ENCODE results near the gene ATOH8. TPM values are rescaled to one million over a fixed set of nuclear protein-coding genes. Genes with fewer than 3 reads are reported as not detected.

Gene ATOH8
- total and polyA plus RNA-seq, 4 donors: 38.6 to 63.3 (median 50.5) TPM

DNA sequence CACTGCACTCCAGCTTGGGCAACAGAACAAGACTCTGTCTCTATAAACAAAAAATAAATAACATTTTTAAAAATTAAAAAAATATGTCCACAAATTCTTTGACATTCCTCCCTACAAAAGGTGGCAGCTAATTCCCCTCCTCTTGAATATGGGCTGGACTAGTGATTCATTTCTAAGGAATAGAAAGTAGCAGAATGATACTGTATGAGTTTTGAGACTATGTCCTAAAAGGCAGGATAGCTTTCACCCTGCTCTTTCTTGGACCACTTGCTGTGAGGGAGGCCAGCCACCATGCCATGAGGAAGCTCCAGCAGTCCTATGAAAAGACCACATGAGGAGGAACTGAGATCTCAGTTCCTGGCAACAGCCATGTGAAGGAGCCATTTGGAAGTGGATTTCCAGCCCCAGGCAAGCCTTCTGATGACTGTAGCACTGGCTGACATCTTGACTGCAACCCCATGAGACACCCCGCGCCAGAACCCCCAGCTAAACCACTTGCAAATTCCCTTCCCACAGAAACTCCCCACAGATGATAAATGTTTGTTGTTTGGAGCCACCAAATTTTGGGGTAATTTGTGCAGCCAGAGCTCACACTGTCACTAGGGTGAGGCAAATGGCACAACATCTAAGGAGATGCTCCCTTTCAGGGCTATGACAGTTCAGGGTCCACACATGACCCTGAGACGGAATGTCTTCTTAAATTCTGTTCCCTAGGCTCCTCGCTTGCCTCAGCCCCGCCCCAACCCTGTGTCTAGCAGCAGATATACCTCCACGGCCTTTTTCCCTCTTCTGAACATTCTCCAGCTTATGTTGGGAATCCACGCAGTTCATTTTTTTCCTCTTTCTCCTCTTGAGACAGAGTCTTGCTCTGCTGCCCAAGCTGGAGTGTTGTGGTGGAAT is 17.1 kb upstream of the ATOH8 start:
- Histone ChIP-seq H3K4me1 (ENCODE audit: control insufficient read depth in 5 of 5, insufficient read depth in 5 of 5, low read length in 5 of 5) (peaks cover 3 to 58% (median 17%) of the 10 kb centered on the region in 5 donors), H3K27ac (ENCODE audit: low read depth in 1 of 2, low read length in 1 of 2) (peak overlapping the region in 1 of 2 donors; percentile 34), H3K4me3 (no peak overlapping the region), H3K9ac (ENCODE audit: insufficient read depth in 1 of 2, low read length in 2 of 2) (no peak overlapping the region), H3K27me3 (ENCODE audit: control insufficient read depth in 3 of 3, insufficient read depth in 3 of 3, low read length in 2 of 3) (no peaks in the 10 kb centered on the region), H3K36me3 (ENCODE audit: control insufficient read depth in 4 of 4, insufficient read depth in 4 of 4, low read length in 4 of 4) (no peaks in the 10 kb centered on the region), H3K9me3 (ENCODE audit: control insufficient read depth in 4 of 4, insufficient read depth in 3 of 4, low read length in 3 of 4) (no peaks in the 10 kb centered on the region)
- TF ChIP-seq, protein P1, sequence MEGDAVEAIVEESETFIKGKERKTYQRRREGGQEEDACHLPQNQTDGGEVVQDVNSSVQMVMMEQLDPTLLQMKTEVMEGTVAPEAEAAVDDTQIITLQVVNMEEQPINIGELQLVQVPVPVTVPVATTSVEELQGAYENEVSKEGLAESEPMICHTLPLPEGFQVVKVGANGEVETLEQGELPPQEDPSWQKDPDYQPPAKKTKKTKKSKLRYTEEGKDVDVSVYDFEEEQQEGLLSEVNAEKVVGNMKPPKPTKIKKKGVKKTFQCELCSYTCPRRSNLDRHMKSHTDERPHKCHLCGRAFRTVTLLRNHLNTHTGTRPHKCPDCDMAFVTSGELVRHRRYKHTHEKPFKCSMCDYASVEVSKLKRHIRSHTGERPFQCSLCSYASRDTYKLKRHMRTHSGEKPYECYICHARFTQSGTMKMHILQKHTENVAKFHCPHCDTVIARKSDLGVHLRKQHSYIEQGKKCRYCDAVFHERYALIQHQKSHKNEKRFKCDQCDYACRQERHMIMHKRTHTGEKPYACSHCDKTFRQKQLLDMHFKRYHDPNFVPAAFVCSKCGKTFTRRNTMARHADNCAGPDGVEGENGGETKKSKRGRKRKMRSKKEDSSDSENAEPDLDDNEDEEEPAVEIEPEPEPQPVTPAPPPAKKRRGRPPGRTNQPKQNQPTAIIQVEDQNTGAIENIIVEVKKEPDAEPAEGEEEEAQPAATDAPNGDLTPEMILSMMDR (IDR thresholded peaks at IDR 0.05; ENCODE audit: control extremely low read depth, extremely low read depth): no peak
- WGBS, 2 donors: 84 to 96% methylated on average over 7 of the region's 7 CpGs
- DNase-seq (no peak), ATAC-seq (ENCODE audit: insufficient read depth, low FRiP score) (no peak)

GRCh38 chr2:85737481-85737880 is 16.3 kb upstream of the ATOH8 start:
- Histone ChIP-seq H3K4me1 (ENCODE audit: control insufficient read depth in 5 of 5, insufficient read depth in 5 of 5, low read length in 5 of 5) (peaks cover 9 to 63% (median 19%) of the 10 kb centered on the region in 5 donors), H3K36me3 (ENCODE audit: control insufficient read depth in 4 of 4, insufficient read depth in 4 of 4, low read length in 4 of 4) (no peaks in the 10 kb centered on the region), H3K4me3 (no peak overlapping the region), H3K27ac (ENCODE audit: low read depth in 1 of 2, low read length in 1 of 2) (peak overlapping the region in 1 of 2 donors; percentile 54), H3K9ac (ENCODE audit: insufficient read depth in 1 of 2, low read length in 2 of 2) (no peak overlapping the region), H3K9me3 (ENCODE audit: control insufficient read depth in 4 of 4, insufficient read depth in 3 of 4, low read length in 3 of 4) (no peaks in the 10 kb centered on the region), H3K27me3 (ENCODE audit: control insufficient read depth in 3 of 3, insufficient read depth in 3 of 3, low read length in 2 of 3) (no peaks in the 10 kb centered on the region)
- ATAC-seq (ENCODE audit: insufficient read depth, low FRiP score) (no peak), DNase-seq (peak; percentile 74 to 87 (median 84))
- WGBS, 2 donors: 69 to 72% methylated on average over 4 of the region's 4 CpGs
- TF ChIP-seq, protein P1 (IDR thresholded peaks at IDR 0.05; ENCODE audit: control extremely low read depth, extremely low read depth): no peak

DNA sequence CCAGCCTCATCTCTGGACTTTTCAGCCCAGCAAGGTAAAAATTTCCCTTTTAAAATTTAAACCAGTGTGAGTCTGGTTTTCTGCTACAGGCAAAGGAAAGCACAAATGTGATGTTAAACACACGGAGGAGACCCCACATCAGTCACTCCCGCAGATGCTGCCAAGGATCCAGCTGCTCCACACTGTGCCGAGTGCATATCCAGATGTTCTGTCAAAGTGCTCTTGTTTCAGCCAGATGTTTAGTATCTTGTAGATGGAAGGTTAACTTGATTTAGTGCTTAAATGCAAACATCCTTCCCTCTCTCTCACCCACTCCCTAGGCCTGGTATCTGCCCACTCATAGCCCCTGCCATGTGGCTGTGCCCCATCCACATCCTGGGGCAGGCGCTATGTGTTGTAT is 15.8 kb upstream of the ATOH8 start:
- Histone ChIP-seq H3K27ac (ENCODE audit: low read depth in 1 of 2, low read length in 1 of 2) (peak overlapping the region in 1 of 2 donors; percentile 66), H3K36me3 (ENCODE audit: control insufficient read depth in 4 of 4, insufficient read depth in 4 of 4, low read length in 4 of 4) (no peaks in the 10 kb centered on the region), H3K4me1 (ENCODE audit: control insufficient read depth in 5 of 5, insufficient read depth in 5 of 5, low read length in 5 of 5) (peaks cover 12 to 62% (median 24%) of the 10 kb centered on the region in 5 donors), H3K9me3 (ENCODE audit: control insufficient read depth in 4 of 4, insufficient read depth in 3 of 4, low read length in 3 of 4) (no peaks in the 10 kb centered on the region), H3K27me3 (ENCODE audit: control insufficient read depth in 3 of 3, insufficient read depth in 3 of 3, low read length in 2 of 3) (no peaks in the 10 kb centered on the region), H3K9ac (ENCODE audit: insufficient read depth in 1 of 2, low read length in 2 of 2) (no peak overlapping the region), H3K4me3 (no peak overlapping the region)
- 84 to 90% methylated on average over 4 of the region's 4 CpGs for WGBS, 2 donors
- ATAC-seq (ENCODE audit: insufficient read depth, low FRiP score) (no peak), DNase-seq (peak; percentile 86 to 95 (median 94))
- TF ChIP-seq, protein P1 (IDR thresholded peaks at IDR 0.05; ENCODE audit: control extremely low read depth, extremely low read depth): no peak

Measured in lung (tissue), 12 donors.